SIG-M5 treated with dmso at 0.1 percent for 504 hours (cell line): ENCODE measurements around the gene GGCT.
A peak's percentile ranks its signal among the peaks of the same experiment; 100 is the strongest.
"Not testable (repeated sequence)": the region's sequence is repeated elsewhere in the genome, so short reads cannot be mapped to it uniquely, and the experiment has no call there.

Experiments used
- DNase-seq: peaks from one replicate; lab custom pipeline; 2025; ENCODE audit not compliant: unreplicated experiment; lab: John Stamatoyannopoulos, UW

Gene GGCT

GRCh38 chr7:30519122-30519521 lies 14.5 kb upstream of the GGCT start:
- DNase-seq, result peak; percentile 23

GRCh38 chr7:30515761-30516160 lies 11.1 kb upstream of the GGCT start:
- DNase-seq, result no peak

GRCh38 chr7:30514776-30515175 lies 10.1 kb upstream of the GGCT start:
- DNase-seq, result no peak

- DNase-seq, result no peak
Measured at GRCh38 chr7:30514177-30514576, 9.5 kb upstream of the GGCT start.

GRCh38 chr7:30513762-30514161 lies 9.1 kb upstream of the GGCT start:
- no peak for DNase-seq

- DNase-seq, result no peak
Measured at GRCh38 chr7:30511973-30512662, 7.5 kb upstream of the GGCT start.

- DNase-seq, result no peak
Measured at GRCh38 chr7:30511494-30511893, 6.9 kb upstream of the GGCT start.

GRCh38 chr7:30510124-30511075 lies 5.8 kb upstream of the GGCT start:
- peak; percentile 28 for DNase-seq

- not testable (repeated sequence) for DNase-seq
Measured at GRCh38 chr7:30509171-30509857, 4.7 kb upstream of the GGCT start.

- DNase-seq, result not testable (repeated sequence)
Measured at GRCh38 chr7:30507346-30507900, 2.8 kb upstream of the GGCT start.

- DNase-seq, result peak; percentile 47
Measured at GRCh38 chr7:30505174-30505697, 607 bp upstream of the GGCT start.

- peak; percentile 13 for DNase-seq
Measured at GRCh38 chr7:30503274-30504212, 1.1 kb downstream of the GGCT start.

- DNase-seq, result peak; percentile 72
Measured at GRCh38 chr7:30502470-30503251, 2.0 kb downstream of the GGCT start.

GRCh38 chr7:30501264-30501663 lies 3.4 kb downstream of the GGCT start:
- no peak for DNase-seq

GRCh38 chr7:30493228-30493627 lies 11.4 kb downstream of the GGCT start:
- no peak for DNase-seq

GRCh38 chr7:30491417-30491816 lies 13.2 kb downstream of the GGCT start:
- no peak for DNase-seq

- DNase-seq, result no peak
Measured at GRCh38 chr7:30487371-30487770, 17.3 kb downstream of the GGCT start.

GRCh38 chr7:30485667-30486066 lies 19.0 kb downstream of the GGCT start:
- DNase-seq, result no peak

GRCh38 chr7:30481416-30481815 lies 23.2 kb downstream of the GGCT start:
- DNase-seq, result not testable (repeated sequence)
